Erythroblast (primary cell): ENCODE data around the gene CCHCR1.

ENCODE experiments used
- GATA1 ChIP-seq: IDR thresholded peaks from 2 replicates; pipeline ENCODE4 v1.6.1; 2011; ENCODE audit warnings: low read depth, mild to moderate bottlenecking, control low read depth, low read length, moderate library complexity
- POLR2A ChIP-seq: IDR thresholded peaks from 2 replicates; pipeline ENCODE4 v1.6.1; 2011; ENCODE audit warnings: mild to moderate bottlenecking, low read length

GRCh38 chr6:31161216-31162126, 3.9 kb upstream of the CCHCR1 start:
- no peak for TF ChIP-seq POLR2A
- no peak for TF ChIP-seq GATA1
